ENCODE data around the gene CRYBA4. TPM values are rescaled to one million over a fixed set of nuclear protein-coding genes. Genes with fewer than 3 reads are reported as not detected.

The CRYBA4 gene
- total RNA-seq, 1 experiment from 2014 or later = not detected

- DNase-seq (ENCODE audit: low read depth, low spot score) (no peak), ATAC-seq (no peak)
- H3K9me3 ChIP-seq (ENCODE audit: control insufficient read depth, insufficient read depth, low read depth, low read length) = no peaks in the 10 kb centered on the region
- no peak overlapping the region for H3K4me3 ChIP-seq (ENCODE audit: low read depth in 2 of 2, low read length in 2 of 2)
- H3K36me3 ChIP-seq (ENCODE audit: control insufficient read depth, insufficient read depth, low read length) = no peaks in the 10 kb centered on the region
- H3K4me1 ChIP-seq (ENCODE audit: control insufficient read depth, insufficient read depth, low read length) = no peaks in the 10 kb centered on the region
- no TSS peak for BruUV-seq (replicated peaks)
- TF ChIP-seq POLR2AphosphoS5 (IDR thresholded peaks at IDR 0.05; ENCODE audit: low read depth, low read length) (no peak), TCF7L2 (IDR thresholded peaks at IDR 0.05; ENCODE audit: low read depth, low read length) (no peak), CTCF (IDR thresholded peaks at IDR 0.05) (no peak), SIN3A (IDR thresholded peaks at IDR 0.05; ENCODE audit: borderline replicate concordance, insufficient read depth, low read depth, low read length) (no peak), REST (IDR thresholded peaks at IDR 0.05; ENCODE audit: insufficient read depth in 1 of 2, low read depth in 2 of 2, low read length in 1 of 2) (no peak)
- CTCF ChIA-PET = no interaction called here
- POLR2A ChIA-PET = no interaction called here
- in situ Hi-C loops (cut with HindIII; ENCODE audit: low pct_unique_long_range_greater_than_20kb, low sequenced_read_pairs) (no loop called here), intact Hi-C loops (cut with micrococcal nuclease; ENCODE audit: unreplicated experiment) (no loop called here)
- H3K27ac ChIP-seq (ENCODE audit: low read length) = no peak overlapping the region
- no peaks in the 10 kb centered on the region for H3K27me3 ChIP-seq (ENCODE audit: control insufficient read depth, insufficient read depth, low read length)
Observed at GRCh38 chr22:26577081-26577480, 44.7 kb upstream of the CRYBA4 start.

- TF ChIP-seq CTCF (IDR thresholded peaks at IDR 0.05) (no peak), REST (IDR thresholded peaks at IDR 0.05; ENCODE audit: insufficient read depth in 1 of 2, low read depth in 2 of 2, low read length in 1 of 2) (no peak), POLR2AphosphoS5 (IDR thresholded peaks at IDR 0.05; ENCODE audit: low read depth, low read length) (no peak), TCF7L2 (IDR thresholded peaks at IDR 0.05; ENCODE audit: low read depth, low read length) (no peak), SIN3A (IDR thresholded peaks at IDR 0.05; ENCODE audit: borderline replicate concordance, insufficient read depth, low read depth, low read length) (no peak)
- Histone ChIP-seq H3K9me3 (ENCODE audit: control insufficient read depth, insufficient read depth, low read depth, low read length) (no peaks in the 10 kb centered on the region), H3K27me3 (ENCODE audit: control insufficient read depth, insufficient read depth, low read length) (no peaks in the 10 kb centered on the region), H3K4me3 (ENCODE audit: low read depth in 2 of 2, low read length in 2 of 2) (no peak overlapping the region), H3K27ac (ENCODE audit: low read length) (no peak overlapping the region), H3K36me3 (ENCODE audit: control insufficient read depth, insufficient read depth, low read length) (no peaks in the 10 kb centered on the region), H3K4me1 (ENCODE audit: control insufficient read depth, insufficient read depth, low read length) (no peaks in the 10 kb centered on the region)
- ChIA-PET POLR2A (no interaction called here), CTCF (no interaction called here)
- intact Hi-C loops (cut with micrococcal nuclease; ENCODE audit: unreplicated experiment) (no loop called here), in situ Hi-C loops (cut with HindIII; ENCODE audit: low pct_unique_long_range_greater_than_20kb, low sequenced_read_pairs) (no loop called here)
- no TSS peak for BruUV-seq (replicated peaks)
- ATAC-seq (no peak), DNase-seq (ENCODE audit: low read depth, low spot score) (no peak)
Observed at GRCh38 chr22:26579331-26579886, 42.4 kb upstream of the CRYBA4 start.
